ENCODE data around the gene ADAMTSL2.
A peak's percentile ranks its signal among the peaks of the same experiment; 100 is the strongest.

Gene ADAMTSL2

DNA sequence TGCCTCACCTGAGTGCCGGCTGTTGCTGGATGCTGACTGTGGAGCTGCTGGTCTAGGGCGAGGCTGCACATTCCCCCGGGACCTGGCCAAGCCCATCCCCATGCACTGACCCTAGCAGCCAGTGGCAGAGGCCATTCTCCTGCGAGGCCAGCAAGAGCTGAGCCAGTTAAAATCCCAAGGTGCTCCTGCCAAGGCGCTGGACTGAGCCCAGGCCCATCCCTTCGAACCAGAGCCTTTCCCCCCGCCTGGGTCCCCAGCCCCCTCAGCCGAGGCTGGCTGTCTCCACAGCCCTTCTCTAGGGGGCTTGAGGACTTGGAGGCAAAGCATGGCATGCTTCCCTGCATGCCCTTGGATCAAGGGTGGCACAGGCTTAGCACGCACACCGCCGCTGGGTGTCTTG, 1.6 kb downstream of the ADAMTSL2 start:
- DNase-seq (ENCODE audit: low read depth in 1 of 2, low spot score in 1 of 2), result no peak
- no peak for TF ChIP-seq JUND (IDR thresholded peaks at IDR 0.05; ENCODE audit: low read depth)
- in situ Hi-C loops (cut with HindIII; ENCODE audit: low pct_unique_long_range_greater_than_20kb, low sequenced_read_pairs), result no loop called here

DNA sequence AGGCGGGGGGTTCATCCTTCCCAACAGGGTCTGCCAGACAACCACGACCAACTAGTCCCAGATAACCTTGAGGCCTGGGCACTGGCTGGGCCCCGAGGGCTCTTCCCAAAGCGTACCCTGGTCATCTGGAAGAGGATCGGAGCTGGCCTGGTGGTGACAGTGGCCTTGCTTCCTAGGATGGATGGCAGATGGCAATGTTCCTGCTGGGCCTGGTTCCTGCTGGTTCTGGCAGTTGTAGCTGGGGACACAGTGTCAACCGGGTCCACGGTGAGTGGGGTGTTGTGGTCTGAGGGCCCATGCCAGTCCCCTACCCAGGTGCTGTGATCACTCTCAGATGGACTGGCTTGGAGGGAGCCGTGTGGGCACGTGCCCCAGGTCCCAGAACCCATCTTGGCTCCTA, 2.0 kb downstream of the ADAMTSL2 start:
- TF ChIP-seq JUND (IDR thresholded peaks at IDR 0.05; ENCODE audit: low read depth), result no peak
- no peak for DNase-seq (ENCODE audit: low read depth in 1 of 2, low spot score in 1 of 2)
- in situ Hi-C loops (cut with HindIII; ENCODE audit: low pct_unique_long_range_greater_than_20kb, low sequenced_read_pairs), result no loop called here

DNA sequence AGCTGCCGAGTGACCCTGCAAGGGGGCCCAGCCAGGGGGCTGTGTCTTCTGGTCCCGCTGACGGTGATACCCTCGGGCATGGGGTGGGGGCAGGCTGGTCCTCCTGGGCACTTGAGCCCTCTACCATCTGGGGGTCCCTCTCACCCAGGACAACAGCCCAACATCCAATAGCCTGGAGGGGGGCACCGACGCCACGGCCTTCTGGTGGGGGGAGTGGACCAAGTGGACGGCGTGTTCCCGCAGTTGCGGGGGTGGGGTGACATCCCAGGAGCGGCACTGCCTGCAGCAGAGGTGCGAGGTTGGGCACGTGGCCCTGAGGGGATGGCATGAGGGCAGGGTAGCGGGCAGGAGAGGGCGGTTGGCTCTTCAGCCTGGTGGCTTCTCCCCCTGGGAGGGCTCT, 2.8 kb downstream of the ADAMTSL2 start:
- TF ChIP-seq JUND (IDR thresholded peaks at IDR 0.05; ENCODE audit: low read depth), result no peak
- DNase-seq (ENCODE audit: low read depth in 1 of 2, low spot score in 1 of 2), result no peak
- in situ Hi-C loops (cut with HindIII; ENCODE audit: low pct_unique_long_range_greater_than_20kb, low sequenced_read_pairs), result no loop called here

DNA sequence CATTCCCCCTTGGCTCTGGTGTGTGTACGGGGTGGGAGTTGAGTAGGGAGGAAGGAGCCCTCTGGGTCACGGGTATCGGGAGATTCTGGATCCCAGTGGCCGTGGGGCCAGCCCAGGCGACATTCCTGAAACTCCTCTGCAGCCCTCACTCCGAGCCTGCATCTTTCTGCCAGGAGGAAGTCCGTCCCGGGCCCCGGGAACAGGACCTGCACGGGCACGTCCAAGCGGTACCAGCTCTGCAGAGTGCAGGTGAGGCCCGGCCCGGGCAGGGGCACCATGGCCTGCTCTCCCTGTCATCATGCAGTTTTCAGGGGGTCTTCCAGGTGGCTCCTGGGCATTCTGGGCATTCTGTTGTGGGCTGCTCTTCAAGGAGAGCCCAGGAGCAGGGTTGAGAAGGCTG, 3.7 kb downstream of the ADAMTSL2 start:
- TF ChIP-seq JUND (IDR thresholded peaks at IDR 0.05; ENCODE audit: low read depth), result no peak
- in situ Hi-C loops (cut with HindIII; ENCODE audit: low pct_unique_long_range_greater_than_20kb, low sequenced_read_pairs), result no loop called here
- peak in 1 of 2 experiments; percentile 17 for DNase-seq (ENCODE audit: low read depth in 1 of 2, low spot score in 1 of 2)

DNA sequence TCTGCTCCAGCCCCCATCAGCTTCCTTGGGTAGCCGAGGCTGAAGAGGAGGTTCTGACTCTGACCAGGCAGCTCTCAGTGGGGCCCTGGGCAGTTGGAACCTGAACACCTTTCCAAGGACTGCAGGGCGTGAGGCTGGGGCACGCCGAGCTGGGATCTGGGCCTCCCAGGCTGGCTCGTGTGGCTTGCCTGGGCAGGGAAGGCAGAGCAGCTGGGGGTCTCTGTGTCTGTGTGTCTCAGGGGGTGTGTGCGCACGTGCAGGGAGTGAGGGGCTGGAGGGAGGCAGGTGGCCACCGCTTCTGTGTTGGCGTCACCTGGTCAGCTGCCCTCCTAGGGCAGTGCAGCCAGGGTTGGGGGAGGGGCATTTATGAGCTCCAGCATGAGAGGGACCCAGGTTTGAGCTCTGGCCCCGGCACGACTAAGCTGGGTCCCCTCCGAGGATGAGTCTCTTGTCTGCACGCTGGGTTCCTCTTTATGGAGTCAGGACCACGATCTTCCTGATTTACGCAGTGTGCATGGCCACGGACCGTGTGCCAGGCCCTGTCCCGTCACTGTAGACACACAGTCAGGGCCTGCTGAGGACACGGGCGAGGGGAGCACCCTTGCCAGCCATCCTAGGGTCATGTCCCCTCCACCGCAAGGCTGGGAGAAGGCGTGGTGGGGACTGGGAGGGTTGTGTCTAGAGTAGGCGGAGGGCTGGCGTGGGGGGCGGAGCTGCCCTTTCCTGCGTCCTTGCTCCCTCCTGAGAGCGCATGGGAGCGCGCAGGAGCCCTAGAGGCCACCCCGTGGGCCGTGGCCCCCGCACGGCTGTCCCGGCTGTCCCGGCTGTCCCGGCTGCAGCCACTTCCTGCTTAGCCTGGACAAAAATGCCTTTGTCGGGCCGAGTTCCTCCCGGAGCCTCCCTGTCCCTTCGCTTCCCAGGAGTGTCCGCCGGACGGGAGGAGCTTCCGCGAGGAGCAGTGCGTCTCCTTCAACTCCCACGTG, 4.6 kb downstream of the ADAMTSL2 start:
- in situ Hi-C loops (cut with HindIII; ENCODE audit: low pct_unique_long_range_greater_than_20kb, low sequenced_read_pairs), result no loop called here
- DNase-seq (ENCODE audit: low read depth in 1 of 2, low spot score in 1 of 2), result peak in 1 of 2 experiments; percentile 5
- no peak for TF ChIP-seq JUND (IDR thresholded peaks at IDR 0.05; ENCODE audit: low read depth)

DNA sequence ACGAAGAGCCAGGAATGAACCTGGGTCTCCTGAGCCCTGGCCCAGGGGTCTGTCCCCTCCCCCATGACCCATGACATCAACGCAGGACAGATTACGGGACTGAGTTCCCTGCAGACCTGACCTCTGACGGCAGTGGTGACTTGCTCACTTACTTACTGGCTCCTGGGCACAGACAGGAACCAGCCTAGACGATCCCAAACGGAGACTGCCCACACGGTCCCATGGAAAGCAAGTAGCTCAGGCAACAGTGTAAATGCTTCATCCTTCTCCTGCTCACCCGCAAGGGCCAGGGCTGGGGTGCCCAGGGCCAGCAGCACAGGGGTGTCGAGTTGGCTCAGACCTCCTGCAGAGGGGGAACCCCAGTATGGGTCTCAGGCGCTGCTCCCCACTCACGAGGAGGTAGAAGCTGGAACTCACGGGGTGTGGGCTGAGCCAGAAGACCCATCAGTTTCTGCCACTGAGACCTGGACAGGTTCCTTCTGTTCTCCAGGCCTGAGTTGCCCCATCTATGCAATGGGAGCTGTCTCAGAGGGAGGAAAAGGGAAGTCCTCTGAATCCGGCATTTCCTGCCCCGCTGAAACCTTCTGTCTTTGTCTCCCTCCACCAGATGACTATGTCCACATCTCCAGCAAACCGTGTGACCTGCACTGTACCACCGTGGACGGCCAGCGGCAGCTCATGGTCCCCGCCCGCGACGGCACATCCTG, 5.6 kb downstream of the ADAMTSL2 start:
- peak in 1 of 2 experiments; percentile 11 for DNase-seq (ENCODE audit: low read depth in 1 of 2, low spot score in 1 of 2)
- in situ Hi-C loops (cut with HindIII; ENCODE audit: low pct_unique_long_range_greater_than_20kb, low sequenced_read_pairs), result no loop called here
- no peak for TF ChIP-seq JUND (IDR thresholded peaks at IDR 0.05; ENCODE audit: low read depth)

DNA sequence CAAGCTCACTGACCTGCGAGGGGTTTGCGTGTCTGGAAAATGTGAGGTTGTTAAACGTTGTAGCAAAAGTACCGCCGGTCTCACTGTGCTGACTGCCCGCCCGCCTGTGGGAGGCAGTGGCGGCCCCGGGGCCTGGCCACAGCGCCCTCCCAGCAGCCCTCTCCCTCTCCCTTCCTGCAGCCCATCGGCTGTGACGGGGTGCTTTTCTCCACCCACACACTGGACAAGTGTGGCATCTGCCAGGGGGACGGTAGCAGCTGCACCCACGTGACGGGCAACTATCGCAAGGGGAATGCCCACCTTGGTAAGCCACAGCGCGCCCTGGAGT, 6.2 kb downstream of the ADAMTSL2 start:
- no peak for DNase-seq (ENCODE audit: low read depth in 1 of 2, low spot score in 1 of 2)
- in situ Hi-C loops (cut with HindIII; ENCODE audit: low pct_unique_long_range_greater_than_20kb, low sequenced_read_pairs), result no loop called here
- TF ChIP-seq JUND (IDR thresholded peaks at IDR 0.05; ENCODE audit: low read depth), result no peak

DNA sequence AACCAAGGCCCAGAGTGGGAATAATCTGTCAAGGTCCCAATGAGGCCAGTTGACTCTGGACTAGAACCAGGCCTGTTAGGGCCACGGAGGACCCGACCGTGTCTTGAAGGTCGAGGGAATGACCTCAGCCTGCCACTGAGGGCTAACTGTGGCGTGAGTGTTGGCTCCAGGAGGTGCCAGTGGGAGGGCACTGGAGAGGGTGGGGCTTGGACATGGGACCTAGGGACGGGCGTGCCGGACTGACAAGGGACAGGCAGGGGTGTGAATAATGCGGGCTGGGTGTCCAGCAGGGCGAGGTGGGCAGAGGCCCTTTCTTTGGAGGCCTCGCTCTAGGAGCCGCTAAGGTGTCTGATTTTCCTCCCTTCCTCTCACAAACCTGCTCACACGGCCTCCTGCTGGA, 7.5 kb downstream of the ADAMTSL2 start:
- in situ Hi-C loops (cut with HindIII; ENCODE audit: low pct_unique_long_range_greater_than_20kb, low sequenced_read_pairs), result no loop called here
- TF ChIP-seq JUND (IDR thresholded peaks at IDR 0.05; ENCODE audit: low read depth), result no peak
- peak in 1 of 2 experiments; percentile 0 for DNase-seq (ENCODE audit: low read depth in 1 of 2, low spot score in 1 of 2)

DNA sequence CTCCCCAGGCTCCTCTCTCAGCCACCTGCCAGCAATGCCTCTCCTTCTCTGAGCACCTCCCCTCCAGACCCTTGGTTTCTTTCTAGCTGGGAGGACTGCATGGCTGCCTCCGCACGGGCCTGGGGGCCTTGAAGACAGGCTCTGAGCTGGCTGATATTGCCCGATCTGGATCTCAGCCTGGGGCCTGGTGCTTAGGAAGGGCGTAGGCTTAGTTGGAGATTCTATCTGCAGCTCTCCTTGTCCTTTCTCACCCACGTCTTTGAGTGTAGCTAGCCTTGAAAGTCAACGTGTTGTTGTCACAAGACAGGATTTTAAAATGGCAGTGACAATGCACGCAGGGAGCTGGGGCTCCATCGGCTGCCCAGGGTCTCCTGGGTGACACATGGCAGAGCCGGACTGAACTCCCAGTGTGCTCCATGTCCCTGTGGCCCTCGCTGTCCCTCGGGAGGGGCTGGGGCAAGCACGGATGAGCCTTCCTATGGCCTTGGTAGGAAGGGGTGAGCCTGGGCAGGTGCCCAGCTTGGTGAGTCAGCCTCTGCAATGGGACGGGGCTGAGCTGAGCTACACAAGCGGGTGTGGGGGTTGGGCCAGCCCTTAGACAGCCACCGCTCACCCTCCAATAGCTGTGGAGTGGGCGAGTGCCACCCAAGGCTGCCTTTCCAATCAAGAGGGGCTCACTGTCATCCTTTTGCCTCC, 9.4 kb downstream of the ADAMTSL2 start:
- no peak for TF ChIP-seq JUND (IDR thresholded peaks at IDR 0.05; ENCODE audit: low read depth)
- peak in 1 of 2 experiments; percentile 1 for DNase-seq (ENCODE audit: low read depth in 1 of 2, low spot score in 1 of 2)
- in situ Hi-C loops (cut with HindIII; ENCODE audit: low pct_unique_long_range_greater_than_20kb, low sequenced_read_pairs), result no loop called here

DNA sequence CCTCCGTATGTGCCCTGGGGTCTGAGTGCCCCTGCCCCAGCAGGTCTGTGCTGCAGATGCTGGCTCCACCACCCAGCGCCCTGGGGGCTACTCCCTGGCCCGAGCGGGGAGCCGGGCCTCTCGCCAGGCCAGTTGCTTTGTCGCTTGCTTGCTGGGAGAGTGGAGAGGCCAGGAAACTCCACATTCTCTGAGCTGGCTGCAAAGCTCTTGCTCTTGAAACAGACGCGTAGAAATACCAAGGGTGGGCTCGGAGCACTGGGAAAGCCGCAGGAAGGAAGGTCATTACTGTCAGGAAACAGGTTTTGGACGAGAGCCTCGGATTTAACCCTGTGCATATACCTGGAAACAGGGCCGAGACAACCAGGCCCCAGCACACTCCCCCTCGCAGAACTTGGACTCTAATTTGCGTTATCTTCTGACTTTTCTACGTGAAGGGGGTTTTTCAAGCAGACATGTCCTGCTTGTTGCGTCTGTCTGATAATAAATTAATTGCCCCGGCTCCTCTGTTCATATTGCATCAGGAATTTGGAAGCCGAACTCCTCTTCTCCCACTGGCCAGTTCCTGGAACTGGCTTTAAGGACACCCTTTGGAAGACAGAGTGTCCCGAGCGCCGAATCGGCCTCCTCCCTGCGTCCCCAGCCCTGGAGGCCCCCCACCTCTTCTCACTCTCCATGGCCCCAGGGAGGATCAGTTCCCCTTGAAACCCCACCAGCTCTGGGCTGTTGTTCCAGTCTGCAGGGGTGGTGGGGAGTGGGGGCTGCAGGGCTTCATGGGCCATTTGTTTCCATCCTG, 11.2 kb downstream of the ADAMTSL2 start:
- DNase-seq (ENCODE audit: low read depth in 1 of 2, low spot score in 1 of 2), result no peak
- TF ChIP-seq JUND (IDR thresholded peaks at IDR 0.05; ENCODE audit: low read depth), result no peak
- in situ Hi-C loops (cut with HindIII; ENCODE audit: low pct_unique_long_range_greater_than_20kb, low sequenced_read_pairs), result no loop called here

DNA sequence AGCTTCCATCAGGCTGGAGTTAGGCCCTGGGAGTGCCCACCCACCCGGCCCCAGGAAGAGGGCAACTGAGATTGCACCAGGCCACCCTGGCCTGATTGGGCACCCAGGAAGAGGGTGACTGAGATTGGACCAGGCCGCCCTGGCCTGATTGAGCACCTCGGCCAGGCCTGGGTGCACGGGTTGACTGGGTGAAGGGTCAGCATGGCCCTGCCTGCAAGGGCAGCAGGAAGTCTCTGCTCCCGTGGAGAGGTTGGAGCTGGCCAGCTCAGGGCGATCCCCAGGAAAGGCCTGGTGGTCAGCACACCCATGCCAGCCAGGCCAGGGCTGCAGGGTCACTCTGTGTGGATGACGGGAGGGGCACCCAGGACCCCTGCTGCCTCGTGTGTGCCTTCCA, 11.8 kb downstream of the ADAMTSL2 start:
- TF ChIP-seq JUND (IDR thresholded peaks at IDR 0.05; ENCODE audit: low read depth), result no peak
- in situ Hi-C loops (cut with HindIII; ENCODE audit: low pct_unique_long_range_greater_than_20kb, low sequenced_read_pairs), result no loop called here
- DNase-seq (ENCODE audit: low read depth in 1 of 2, low spot score in 1 of 2), result no peak

DNA sequence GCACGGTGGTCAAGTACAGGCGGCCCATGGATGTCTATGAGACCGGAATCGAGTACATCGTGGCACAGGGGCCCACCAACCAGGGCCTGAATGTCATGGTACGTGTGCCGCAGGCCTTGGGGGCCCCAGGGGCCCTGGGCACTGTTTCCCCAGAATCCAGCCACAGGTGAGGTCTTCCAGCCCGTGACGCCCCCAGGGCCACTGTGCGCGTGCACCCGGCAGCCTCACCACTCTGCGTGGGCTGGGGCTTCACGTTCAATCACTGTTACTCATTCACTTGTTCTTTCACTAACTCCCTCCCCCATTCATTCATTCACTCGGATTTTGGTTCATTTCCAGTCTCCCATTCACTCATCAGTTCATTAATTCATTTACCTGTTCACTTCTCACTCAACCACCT, 12.6 kb downstream of the ADAMTSL2 start:
- in situ Hi-C loops (cut with HindIII; ENCODE audit: low pct_unique_long_range_greater_than_20kb, low sequenced_read_pairs), result no loop called here
- DNase-seq (ENCODE audit: low read depth in 1 of 2, low spot score in 1 of 2), result no peak
- TF ChIP-seq JUND (IDR thresholded peaks at IDR 0.05; ENCODE audit: low read depth), result no peak
